GM19452 (cell line): ENCODE results near the gene PARD3B.
"Not testable (repeated sequence)": the region's sequence is repeated elsewhere in the genome, so short reads cannot be mapped to it uniquely, and the experiment has no call there.

Experiments
- ATAC-seq: cut with Tn5 transposase; IDR thresholded peaks from one replicate; pipeline ENCODE4 v1.9.1; 2021; ENCODE audit not compliant: unreplicated experiment

The PARD3B gene

DNA sequence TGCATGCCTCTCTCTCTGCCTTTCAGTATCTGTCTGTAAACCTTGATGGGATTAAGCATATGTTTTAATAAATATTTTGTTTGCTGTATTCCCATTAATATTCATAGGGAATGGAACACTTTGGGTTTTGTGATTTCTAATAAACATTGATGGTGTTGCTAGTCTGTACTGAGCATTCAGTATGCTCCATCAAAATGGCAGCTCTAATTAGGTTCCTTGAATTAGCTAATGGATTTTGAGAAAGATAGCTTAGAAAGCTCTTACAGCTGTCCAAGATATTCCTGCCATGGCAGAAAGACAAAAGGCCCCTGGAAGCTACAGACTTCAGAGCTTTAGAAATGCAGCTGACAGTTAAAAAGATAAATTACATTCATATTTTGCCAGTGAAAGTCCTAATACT lies 937.8 kb downstream of the PARD3B start:
- ATAC-seq: no peak

DNA sequence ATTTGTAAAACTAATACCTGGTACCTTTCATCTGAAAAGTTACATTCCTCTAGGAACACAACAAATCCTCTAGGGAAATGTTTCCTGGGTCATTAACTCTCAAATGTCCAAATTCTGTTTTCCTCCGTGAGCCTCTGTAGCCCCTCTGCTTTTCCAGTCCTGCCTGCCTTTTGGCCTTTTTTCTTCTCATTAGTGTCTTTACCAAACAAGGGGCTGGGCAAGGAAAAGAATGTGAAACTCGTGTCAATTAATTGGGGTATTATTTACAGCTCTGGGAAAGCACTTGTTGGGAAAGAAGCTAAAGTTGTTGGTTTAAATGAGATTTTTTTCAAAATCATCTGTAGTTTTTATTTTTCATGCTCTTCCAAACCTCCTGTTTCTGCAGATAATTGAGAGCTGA lies 938.9 kb downstream of the PARD3B start:
- ATAC-seq: no peak

DNA sequence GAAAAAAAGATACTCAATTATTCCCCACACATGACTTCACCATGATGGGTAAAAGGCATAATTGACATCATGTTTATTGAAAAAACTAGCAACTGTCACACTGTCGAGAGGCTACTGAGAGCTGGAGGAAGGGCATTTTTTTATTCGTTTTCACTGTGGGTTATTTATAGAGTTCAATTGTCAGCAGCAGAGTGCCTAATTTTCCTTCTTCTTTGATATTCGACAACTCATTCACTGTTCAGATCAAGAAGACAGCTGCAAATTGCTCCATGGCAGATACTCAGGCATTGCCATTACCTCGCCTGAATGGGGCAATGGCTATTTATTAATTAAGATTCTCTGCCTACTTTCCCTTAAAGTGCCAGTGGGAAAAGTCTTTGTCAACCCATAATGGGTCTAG lies 939.5 kb downstream of the PARD3B start:
- ATAC-seq: no peak

DNA sequence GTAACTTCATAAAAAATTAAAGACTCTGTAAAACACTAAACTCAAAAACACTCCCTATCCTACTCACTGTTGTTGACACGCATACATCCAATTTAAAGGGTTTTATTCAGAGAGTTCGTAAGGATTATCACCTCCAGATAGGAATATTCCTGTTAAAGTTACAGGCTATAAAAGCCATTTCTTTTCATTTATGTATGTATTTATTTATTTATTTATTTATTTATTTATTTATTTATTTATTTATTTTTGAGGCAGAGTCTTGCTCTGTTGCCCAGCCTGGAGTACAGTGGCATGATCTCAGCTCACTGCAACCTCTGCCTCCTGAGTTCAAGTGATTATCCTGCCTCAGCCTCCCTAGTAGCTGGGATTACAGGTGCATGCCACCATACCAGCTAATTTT lies 948.3 kb downstream of the PARD3B start:
- not testable (repeated sequence) for ATAC-seq

DNA sequence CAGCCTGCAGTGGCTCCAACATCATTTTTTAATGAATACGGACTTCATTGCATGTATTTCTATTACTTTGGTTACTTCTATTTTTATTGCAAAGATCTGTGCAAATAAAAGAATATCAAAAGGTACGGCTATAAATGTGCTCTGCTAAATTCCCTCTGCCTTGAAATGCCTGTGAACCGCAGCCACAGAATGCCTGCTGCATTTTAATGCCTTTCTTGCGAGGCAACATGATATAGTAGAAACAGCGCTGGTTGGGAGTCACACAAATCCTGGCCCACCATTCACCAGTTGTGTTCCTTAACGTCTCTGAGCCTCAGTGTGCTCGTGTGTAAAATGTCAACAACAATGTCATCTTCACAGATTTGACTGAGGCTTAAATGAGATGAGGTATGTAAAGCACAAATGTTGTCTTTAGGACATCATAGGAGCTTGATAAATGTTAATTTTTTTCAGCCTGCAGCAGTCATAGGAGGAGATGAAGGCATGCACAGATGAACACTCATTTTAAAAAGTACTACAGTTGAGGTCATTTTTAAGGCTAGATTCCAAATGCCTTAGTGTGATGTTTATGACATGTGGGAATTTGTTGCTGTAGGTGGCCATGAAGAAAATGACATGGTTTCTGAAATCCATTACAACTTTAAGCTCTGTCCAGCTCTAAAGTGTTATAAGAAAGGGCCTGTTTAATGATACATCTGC lies 949.4 kb downstream of the PARD3B start:
- no peak for ATAC-seq

- no peak for ATAC-seq
These were observed 950.5 kb downstream of the PARD3B start for GRCh38 chr2:205495819-205496218.

DNA sequence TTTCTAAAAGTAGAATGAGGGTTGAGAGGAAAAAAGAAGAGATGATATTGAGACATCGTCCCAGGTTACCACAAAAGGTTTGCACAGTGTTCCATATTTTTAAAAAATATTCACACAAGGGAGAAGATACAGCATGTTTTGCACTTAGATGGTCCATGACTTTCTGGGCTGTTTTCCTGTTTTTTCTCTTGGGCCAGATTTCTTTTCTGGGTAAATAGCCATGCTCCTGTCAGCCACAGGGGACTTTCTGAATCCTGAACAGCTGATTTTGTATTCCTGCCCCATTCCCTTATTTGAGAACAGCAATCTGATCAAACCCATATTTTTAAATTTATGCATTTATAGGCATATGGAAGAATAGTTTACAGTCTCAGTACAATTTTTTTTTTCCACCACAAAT lies 951.1 kb downstream of the PARD3B start:
- no peak for ATAC-seq

DNA sequence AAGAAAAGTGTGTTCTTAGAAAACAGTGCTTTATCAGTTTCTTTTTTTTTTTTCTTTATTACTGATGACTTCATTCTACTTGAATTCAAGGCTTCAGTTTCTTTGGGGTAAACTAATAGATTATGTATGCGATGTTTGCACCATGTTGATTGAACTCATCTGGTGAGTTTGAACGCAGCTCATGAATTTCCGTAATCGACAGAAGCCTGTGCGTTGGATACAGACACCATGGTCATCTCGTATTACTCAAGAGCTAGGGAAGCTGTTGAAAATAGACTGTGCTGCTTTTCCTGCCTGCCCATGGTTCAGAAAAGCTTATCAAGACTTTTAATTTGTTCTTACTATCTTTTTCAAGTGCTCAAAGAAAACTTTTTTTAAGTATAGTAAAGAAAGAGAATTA lies 951.5 kb downstream of the PARD3B start:
- ATAC-seq: no peak

DNA sequence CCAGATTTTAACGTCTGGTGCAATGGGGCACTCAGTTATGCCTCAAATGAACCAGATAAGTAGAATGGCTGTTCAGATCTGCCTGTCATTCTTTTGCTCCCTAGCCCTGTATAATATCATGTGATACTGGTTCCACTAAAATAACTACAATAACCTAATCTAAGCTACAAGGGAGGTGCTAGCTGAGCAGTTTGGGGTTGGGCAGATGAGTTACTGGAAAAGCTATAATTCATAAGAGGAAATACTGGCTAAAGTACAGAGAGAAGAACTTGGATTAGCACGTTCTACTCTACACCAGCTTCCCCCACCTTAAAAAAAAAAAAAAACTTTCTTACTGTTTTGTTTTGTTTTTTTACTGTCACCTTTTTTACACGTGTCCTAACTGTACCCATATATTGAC lies 953.7 kb downstream of the PARD3B start:
- ATAC-seq: no peak

- no peak for ATAC-seq
These were observed 954.8 kb downstream of the PARD3B start for GRCh38 chr2:205500065-205500464.

DNA sequence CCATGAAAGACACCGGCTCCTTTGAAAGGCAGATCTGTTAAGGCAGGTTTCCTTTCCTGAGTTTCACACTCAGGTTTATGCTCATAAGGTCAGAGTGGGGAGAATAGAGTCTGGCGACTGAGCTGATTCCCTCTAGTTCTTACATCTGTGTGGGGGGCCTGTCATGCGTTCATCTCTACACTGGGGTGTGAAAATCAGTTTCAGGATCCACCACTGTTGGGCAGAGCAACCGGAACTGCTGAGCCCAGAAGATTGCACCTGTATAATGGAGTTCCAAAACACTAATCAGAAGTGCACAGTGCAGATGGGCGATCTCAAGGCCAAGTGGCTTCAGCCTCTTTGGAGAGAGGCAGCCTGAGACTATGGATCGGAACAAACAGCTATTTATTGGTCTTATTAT lies 955.7 kb downstream of the PARD3B start:
- ATAC-seq: no peak

DNA sequence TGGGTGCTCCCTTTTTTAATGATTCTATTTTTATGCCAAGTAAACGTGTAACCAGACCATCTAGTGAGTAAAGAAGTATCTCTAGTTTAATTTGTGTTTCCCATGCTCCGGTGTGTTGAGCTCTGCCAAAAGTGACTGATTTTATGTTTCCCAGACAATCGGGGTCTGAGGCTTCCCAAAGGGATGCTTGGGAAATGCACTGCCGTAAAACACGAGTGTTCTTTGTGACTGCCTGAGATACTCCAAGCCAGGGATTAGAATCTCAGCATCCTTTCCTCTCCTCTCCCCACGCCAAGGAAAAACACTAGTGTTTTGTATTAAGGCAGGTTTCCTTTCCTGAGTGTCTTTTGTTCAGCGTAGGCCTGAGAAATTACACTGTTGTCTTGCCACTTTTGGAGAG lies 956.6 kb downstream of the PARD3B start:
- no peak for ATAC-seq

- ATAC-seq: no peak
These were observed 960.1 kb downstream of the PARD3B start for GRCh38 chr2:205505371-205505770.

DNA sequence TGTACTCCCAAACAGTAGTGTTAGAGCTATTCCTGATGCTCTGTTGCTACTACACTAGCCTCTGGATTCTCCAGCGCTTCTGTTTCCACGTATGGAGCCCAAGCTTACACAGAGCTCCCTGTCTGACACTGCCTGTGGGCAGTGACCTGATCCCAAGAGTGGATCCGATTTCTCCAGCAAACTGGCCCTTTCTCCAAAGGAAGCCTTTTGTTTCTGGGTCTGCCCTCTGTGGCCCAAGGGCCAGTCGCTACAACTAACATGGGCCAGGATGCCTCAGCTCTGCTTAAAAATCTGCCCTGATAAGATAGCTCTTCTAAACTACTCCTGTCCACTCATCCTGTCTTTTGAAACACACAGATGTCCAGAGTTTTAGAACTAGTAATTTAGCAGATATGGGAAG lies 964.4 kb downstream of the PARD3B start:
- no peak for ATAC-seq

DNA sequence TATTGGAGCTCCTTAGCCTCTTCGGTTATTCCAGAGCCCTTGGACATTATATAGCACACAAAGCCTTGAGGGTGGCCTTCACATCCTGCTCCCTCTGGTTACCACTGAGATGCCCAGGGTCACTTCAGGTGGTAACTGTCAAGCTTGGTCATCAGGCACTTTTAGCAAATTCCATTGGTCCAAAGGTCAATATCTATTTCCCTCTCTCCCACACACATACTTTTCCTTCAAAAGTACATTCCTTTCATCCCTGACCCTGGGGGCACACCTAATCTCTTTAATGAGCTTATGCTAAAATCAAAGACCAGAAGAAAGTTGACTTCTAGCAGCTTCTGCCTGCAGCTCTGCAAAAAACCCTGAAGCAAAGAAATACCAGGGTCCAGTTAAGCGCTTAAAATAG lies 965.1 kb downstream of the PARD3B start:
- ATAC-seq: no peak

DNA sequence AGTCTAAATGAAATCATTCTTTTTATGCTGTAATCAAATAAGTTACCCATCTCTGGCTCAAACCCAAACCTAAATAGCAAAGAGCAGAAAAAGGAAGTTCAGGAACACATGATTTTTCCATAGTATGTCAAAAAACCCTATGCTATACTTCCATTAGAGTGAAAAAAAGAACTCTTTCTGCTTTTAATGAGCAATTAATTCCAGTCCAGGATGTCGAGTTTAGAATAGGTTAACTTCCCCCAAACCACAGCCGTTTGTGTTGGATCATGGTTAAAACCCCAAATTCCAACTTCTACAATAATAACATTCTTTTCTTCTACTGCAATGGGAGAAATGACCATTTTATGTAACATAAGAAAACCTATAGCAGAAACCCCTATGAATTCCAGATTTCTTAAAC lies 965.9 kb downstream of the PARD3B start:
- no peak for ATAC-seq

- ATAC-seq: no peak
These were observed 966.4 kb downstream of the PARD3B start for GRCh38 chr2:205511641-205512040.

GRCh38 chr2:205520311-205520710 lies 975.0 kb downstream of the PARD3B start:
- no peak for ATAC-seq

GRCh38 chr2:205524656-205525055 lies 979.4 kb downstream of the PARD3B start:
- no peak for ATAC-seq

DNA sequence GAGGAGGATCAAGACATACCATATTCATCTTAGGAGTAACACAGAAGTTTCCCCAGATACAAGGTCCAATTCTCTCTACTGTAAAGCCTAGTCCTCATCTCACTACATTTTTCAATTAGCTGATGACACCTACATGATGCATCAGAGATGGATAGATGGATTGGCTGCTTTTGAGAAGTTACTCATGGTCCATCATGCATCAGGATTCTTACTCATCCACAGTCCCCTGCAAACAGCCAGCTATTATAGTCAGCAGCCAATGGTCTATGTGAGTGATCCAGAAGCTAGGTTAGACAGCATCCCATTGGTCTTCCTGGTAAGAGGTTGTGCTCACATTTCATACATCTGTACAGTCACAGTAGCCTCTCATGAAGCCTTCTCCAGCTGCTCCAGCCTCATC lies 982.5 kb downstream of the PARD3B start:
- no peak for ATAC-seq

DNA sequence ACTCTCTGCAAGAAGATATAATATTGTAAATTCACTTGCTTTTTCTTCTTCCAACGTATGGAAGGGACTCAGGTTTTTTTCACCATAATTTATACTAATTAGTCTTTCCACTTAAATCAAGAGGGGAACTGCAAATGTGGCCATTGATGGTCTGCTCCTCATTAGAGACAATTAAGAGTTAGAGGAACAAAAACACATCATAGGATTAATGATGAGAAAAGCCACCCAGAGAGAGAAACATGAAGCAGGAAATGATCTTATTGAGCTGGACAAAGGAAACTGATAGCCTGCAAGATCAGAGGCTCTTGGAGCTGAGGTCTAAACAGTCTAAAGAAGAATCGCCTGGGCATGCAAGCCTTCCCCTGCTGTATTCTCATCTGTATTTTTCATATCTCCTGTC lies 985.8 kb downstream of the PARD3B start:
- no peak for ATAC-seq

GRCh38 chr2:205531489-205532148 lies 986.3 kb downstream of the PARD3B start:
- no peak for ATAC-seq

GRCh38 chr2:205535001-205535400 lies 989.7 kb downstream of the PARD3B start:
- no peak for ATAC-seq
